ENCODE results near the gene DDAH2.

DDAH2 gene

DNA sequence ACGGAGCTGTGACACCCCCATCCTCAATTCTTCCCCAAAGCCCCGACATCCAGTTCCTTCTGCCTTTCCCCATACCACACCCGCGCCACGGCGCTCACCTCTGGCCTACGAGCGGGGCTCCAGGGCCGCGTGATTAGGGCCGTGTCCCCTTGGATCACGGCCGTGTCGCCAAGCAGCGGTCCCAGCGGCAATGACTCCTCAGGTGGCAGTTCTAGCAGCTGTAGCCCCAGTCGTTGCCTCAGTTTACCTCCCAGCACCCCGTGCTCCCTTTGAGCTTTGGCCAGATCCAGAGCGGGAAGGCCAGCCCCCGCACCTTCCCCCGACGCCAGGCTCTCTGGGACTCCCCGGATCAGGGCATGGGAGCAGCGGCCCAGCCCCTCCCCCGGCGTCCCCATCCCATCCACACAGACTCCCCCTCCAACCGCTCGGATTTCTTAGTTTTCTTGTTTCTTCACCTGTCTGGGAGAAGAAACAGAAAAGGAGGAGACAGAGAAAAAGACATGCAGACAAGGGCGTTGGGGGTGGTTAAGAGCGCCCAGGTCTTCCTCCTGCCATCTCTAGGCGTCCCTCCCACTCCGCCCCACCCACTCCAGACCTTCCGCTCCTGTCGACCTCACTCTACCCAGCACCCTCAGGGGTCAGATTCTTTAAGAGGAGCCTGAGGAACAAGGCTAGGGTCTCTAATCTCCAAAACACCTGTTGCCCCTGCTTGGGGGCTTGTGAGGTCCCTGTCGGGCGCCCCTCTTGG, at the start of gene DDAH2:
Gene DDAH2 (minus strand): TSS at position 533 of the 748 bp plus-strand sequence. CDS start 138 bp downstream, at position 395.
- DNase-seq (ENCODE audit: low read depth in 4 of 4, low spot score in 1 of 4): no peak

DNA sequence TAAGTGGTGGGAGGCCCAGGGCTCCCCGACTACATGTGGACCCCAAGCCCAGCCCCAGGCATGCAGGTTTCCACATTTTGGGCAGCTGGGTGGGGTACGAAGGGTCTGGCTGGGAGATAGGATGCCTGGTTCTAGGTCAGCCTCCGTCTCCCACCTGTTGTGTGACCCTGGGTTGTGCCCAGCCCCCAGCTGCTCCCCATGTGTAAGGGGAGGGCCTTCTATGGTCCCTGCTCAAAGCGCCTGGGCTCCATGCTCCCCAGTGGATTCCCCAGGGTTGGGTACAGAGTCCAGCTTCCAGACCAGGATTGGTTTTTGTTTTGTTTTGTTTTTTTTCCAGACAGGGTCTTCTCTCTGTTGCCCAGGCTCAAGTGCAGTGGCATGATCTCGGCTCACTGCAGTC, 49.1 kb upstream of the DDAH2 start:
- no peak for DNase-seq (ENCODE audit: low read depth in 4 of 4, low spot score in 1 of 4)

DNA sequence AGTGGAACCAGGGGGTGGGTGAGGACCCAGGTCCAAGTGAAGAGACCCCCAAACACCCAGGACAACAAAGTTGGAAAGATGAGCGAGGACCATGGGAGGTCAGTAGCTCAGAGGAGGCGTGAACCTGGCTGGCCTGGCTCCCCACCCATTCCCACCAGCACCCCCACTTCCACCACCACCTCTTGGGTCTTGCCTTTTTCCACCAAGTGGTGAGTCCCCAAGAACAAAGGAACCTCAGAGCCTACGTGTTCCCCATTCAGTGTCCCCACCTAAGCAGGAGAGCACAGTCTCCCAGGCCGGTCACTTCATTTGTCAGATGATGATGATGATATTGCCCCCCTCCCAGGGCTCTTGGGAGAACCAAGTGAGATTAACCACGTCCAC, 48.6 kb upstream of the DDAH2 start:
- DNase-seq (ENCODE audit: low read depth in 4 of 4, low spot score in 1 of 4): no peak

DNA sequence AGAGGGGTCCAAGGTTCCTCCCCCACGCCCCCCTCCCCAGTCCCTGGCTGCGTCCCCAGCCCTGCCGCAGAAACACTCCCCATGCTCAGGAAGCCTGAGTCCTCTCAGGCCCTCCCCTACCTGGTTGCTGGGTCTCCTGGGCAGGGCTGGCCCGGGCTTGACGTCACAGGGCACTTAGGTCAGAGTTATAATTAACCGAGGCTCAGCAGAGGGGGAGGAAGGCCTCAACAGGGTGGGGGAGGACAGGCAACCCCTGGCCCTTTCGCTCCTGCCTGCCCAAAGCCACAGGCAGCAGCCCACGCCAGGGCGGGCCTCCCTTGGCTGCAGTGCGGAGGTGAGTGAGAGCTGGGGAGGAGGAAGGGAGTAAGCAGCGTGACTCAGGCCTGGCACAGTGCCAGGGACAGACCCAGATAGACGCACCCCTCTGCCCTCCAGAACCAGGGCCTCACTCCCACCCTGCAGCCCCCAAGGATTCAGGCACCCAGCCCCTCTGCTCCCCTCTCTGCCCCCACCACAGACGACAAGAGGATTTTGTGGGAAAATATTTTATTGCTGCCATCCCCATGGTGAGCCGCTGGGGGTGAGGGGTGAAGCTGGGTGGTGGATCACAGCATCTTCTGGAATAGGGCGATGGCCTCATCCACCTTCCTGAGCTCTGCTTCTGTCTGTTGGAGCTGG, 48.0 kb upstream of the DDAH2 start, which contains the start of gene VWA7:
Gene VWA7 (minus strand): TSS at position 340 of the 678 bp plus-strand sequence. CDS start 549 bp downstream, outside the sequence.
- DNase-seq (ENCODE audit: low read depth in 4 of 4, low spot score in 1 of 4): peak; percentile 46 to 75 (median 60)

GRCh38 chr6:31776485-31776988, 47.4 kb upstream of the DDAH2 start:
- DNase-seq (ENCODE audit: low read depth in 4 of 4, low spot score in 1 of 4): no peak

DNA sequence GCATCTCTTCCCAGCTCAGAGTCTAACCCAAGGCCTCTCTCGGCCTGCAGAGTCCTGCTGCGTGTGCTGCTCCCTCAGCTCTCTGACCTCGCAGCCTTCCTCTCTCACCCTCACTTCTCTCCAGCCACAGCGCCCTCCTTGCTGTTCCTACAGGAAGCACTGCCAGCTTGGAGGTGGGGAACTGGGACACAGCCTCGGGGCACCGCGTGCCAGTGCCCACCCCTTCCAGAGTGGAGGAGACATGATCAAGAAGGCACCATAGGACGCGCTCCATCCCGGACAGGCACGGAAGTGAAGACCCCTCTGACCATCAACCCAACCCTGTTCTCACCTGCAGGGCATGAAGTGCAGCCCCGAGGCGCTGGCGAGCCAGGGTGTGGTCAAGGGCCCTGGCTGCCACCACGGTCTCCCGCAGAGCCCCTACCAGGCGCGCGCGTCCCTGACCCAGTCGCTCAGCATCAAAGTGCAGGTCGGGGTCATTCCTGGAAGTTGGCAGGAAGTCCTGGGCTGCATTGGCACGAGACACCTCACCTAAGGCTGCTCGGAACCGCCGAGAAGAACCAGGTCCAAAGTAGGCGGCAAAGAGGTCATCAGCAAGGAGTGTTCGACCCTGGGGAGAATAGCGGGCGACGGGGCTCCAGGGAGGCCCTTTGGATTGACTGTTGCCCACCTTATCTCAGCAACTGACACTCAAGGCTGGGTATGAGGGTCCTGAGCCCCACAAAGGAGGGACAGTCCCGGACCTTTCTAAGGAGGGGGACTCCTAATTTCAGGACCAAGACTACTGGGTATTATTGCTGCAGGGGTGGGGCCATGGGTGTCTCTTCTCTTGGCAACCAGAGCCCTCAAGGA, 46.8 kb upstream of the DDAH2 start:
- no peak for DNase-seq (ENCODE audit: low read depth in 4 of 4, low spot score in 1 of 4)

DNA sequence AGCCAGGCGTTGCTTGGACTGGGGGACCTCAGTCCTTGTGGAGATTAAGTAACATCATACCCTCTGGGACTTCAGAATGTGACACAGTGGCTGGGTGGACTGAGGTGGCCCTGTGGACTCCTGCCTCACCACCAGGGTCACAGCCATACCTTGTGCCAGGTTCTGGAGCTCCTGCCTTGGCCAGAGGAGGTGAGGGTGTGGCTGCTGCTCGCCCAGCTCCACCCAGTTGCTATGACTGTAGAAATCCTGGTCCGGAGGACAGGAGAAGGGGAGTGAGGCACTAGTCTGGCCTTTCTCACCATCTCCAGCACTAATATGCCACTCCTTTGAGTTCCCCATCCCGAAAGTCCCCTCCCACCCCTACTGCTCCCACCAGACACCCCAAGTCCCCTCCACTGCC, 46.1 kb upstream of the DDAH2 start:
- DNase-seq (ENCODE audit: low read depth in 4 of 4, low spot score in 1 of 4): no peak

GRCh38 chr6:31771992-31772358, 42.9 kb upstream of the DDAH2 start:
- no peak for DNase-seq (ENCODE audit: low read depth in 4 of 4, low spot score in 1 of 4)

DNA sequence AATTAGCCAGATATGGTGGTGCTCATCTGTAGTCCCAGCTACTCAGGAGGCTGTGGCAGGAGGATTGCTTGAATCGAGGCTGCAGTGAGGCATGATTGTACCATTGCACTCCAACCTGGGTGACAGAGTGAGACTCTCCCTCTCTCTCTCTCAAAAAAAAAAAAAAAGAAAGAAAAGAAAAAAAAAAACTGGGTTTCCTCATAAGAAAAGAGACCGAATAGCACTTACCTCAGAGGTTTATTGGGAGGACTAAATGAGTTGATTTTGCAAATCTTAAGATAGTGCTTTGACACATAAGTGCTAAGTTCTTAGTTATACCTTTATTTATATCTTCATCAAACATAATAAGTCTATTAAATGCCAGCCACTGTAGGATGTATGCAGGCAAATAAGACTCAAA, 41.8 kb upstream of the DDAH2 start:
- DNase-seq (ENCODE audit: low read depth in 4 of 4, low spot score in 1 of 4): no peak

- peak; percentile 45 to 75 (median 62) for DNase-seq (ENCODE audit: low read depth in 4 of 4, low spot score in 1 of 4)
Observed at GRCh38 chr6:31769684-31770371, 40.7 kb upstream of the DDAH2 start.

DNA sequence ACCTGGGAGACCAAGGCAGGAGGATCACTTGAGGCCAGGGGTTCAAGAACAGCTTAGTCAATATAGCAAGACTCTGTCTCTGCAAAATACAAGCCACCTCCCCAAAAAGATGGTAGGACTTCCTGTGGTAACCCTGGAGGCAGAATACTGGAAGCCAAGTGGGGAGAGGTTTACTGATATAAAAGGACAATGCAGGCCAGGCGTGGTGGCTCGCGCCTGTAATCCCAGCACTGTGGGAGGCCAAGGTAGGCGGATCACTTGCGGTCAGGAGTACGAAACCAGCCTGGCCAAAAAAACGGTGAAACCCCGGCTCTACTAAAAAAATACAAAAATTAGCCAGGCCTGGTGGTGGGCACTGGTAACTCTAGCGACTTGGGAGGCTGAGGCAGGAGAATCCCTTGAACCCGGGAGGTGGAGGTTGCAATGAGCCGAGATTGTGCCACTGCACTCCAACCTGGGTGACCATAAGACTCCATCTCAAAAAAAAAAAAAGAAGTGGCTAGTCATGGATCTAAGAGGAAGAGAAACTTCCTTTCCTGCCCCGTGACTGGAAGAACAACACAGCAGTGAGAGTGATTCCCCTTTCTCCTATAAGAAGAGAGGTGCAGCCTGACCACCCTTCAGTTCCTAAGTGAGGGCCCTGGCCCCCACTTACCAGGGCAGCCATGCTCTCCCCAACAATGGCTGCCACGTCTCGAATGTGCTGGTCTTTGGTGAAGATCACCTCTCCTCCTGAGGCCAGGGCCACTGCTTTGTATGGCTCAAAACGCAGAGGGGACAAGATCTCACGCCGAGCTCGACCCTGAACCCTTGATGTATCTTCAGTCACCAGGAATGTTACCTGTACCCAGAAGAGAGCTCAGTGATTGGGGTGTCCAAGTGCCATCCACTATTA, 39.5 kb upstream of the DDAH2 start:
- no peak for DNase-seq (ENCODE audit: low read depth in 4 of 4, low spot score in 1 of 4)

DNA sequence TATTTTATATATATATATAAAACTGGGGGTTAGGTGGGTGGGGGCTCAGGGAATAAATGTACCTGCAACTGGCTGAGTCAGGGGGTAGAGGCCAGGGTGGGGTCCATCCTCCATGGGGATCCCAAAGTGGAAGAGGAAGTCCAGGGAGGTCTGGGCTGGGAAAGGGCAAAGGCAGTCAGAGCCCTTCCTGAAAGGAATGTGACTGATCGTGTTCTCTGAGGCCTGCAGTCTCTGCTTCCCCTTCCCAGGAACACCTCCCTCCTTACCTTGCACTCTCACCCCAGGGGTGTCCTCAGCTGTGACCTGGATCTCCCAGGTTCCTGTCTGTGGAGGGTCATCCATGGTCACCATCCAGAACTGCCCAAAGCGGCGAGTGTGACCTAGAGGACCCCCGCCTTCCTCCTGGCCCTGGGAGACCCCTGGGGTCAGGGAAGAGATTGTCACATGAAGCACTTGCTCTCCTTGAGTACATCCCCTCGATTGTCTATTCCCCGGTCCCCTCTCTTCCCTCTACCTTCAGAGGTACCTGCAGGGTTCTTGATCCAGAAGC, 38.1 kb upstream of the DDAH2 start:
- no peak for DNase-seq (ENCODE audit: low read depth in 4 of 4, low spot score in 1 of 4)

GRCh38 chr6:31765910-31766794, 37.1 kb upstream of the DDAH2 start:
- DNase-seq (ENCODE audit: low read depth in 4 of 4, low spot score in 1 of 4): no peak

DNA sequence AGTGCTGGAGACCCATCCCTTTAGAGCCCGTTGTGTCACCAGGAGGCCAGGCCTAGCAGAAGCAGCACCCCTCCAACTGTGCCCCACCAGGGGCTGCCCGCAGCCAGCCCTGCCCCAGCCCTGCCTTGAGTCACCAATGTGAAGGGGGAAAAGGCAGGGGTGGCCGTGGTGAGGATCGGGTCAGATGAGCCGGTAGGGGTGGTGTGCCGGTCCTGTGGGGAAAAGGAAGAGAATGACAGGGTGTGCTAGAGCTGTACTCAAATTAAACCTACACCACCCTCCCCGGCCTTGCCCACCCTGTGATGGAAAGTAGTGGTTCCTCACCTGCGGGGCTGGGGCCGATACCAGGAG, 36.4 kb upstream of the DDAH2 start:
- no peak for DNase-seq (ENCODE audit: low read depth in 4 of 4, low spot score in 1 of 4)

DNA sequence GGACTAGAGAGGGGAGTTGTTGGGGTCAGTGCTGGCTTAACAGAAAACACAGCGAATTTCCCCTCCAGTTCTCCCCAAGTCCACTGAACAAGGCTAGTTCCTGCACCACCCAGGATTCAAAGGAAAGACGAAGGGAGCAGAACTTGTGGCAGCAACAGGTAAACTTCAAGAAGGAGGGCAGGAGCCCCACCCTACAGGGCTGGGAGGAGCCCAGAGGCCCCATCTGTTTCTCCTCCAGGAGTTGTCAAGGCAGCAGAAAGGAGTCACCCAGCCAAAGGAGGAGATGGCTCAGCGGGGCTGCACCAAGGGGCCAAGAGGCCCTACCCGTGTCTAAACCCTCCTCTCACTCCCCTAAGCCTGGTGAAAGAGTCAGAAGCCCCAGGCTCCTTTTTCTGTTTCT, 35.1 kb upstream of the DDAH2 start:
- DNase-seq (ENCODE audit: low read depth in 4 of 4, low spot score in 1 of 4): no peak

DNA sequence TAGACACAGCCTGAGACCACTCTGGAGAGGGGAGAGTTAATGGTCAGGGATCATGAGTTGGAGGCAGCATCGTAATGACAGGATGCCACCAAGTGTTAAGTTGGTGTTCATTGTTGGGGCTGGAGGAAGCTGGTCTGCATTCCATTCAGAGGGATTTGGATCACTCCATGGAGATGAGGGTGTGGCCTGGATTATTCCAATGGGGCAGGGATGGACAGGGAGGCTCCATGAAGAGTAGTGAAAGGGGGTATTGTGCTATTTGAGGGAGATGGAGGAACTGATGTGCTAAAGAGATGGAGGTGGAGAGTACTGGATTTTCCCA, 34.5 kb upstream of the DDAH2 start:
- DNase-seq (ENCODE audit: low read depth in 4 of 4, low spot score in 1 of 4): no peak

- no peak for DNase-seq (ENCODE audit: low read depth in 4 of 4, low spot score in 1 of 4)
Observed at GRCh38 chr6:31762878-31763618, 33.9 kb upstream of the DDAH2 start.

DNA sequence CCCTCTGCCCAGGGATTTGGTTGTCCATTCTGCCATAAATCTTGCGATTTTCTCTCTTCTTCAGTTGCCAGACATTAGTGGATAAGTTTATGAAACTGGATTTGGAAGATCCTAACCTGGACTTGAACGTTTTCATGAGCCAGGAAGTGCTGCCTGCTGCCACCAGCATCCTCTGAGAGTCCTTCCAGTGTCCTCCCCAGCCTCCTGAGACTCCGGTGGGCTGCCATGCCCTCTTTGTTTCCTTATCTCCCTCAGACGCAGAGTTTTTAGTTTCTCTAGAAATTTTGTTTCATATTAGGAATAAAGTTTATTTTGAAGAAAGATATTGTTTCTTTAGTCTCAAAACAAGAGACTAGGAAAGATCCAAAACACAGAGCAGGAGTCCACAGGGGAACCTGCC, 33.3 kb upstream of the DDAH2 start, which contains the start of gene SAPCD1:
Gene SAPCD1 (plus strand): TSS at position 301 of the 400 bp plus-strand sequence. CDS start 399 bp downstream, outside the sequence.
- DNase-seq (ENCODE audit: low read depth in 4 of 4, low spot score in 1 of 4): no peak
